ENCODE measurements around the gene CCN6. TPM values are rescaled to one million over a fixed set of nuclear protein-coding genes. Genes with fewer than 3 reads are reported as not detected.

CCN6 gene
- total RNA-seq, 1 donor from 2014 or later = not detected

GRCh38 chr6:112054555-112055190 lies 769 bp downstream of the CCN6 start:
- DNase-seq = no peak
- peaks cover 6% of the 10 kb centered on the region for H3K9me3 ChIP-seq (replicated peaks)
- H3K36me3 ChIP-seq = no peaks in the 10 kb centered on the region
- no peaks in the 10 kb centered on the region for H3K4me1 ChIP-seq
- no peaks in the 10 kb centered on the region for H3K27me3 ChIP-seq (ENCODE audit: low read depth)
- intact Hi-C loops (cut with micrococcal nuclease) = no loop called here
- H3K4me3 ChIP-seq = no peak overlapping the region
- no peak for TF ChIP-seq CTCF (IDR thresholded peaks at IDR 0.05; ENCODE audit: borderline replicate concordance)
- no peak overlapping the region for H3K27ac ChIP-seq (replicated peaks)

GRCh38 chr6:112058243-112059032 lies 4.5 kb downstream of the CCN6 start:
- Histone ChIP-seq H3K27me3 (ENCODE audit: low read depth) (no peaks in the 10 kb centered on the region), H3K36me3 (no peaks in the 10 kb centered on the region), H3K27ac (replicated peaks) (no peak overlapping the region), H3K4me1 (no peaks in the 10 kb centered on the region), H3K4me3 (no peak overlapping the region), H3K9me3 (replicated peaks) (no peaks in the 10 kb centered on the region)
- no peak for TF ChIP-seq CTCF (IDR thresholded peaks at IDR 0.05; ENCODE audit: borderline replicate concordance)
- intact Hi-C loops (cut with micrococcal nuclease) = no loop called here
- no peak for DNase-seq

- TF ChIP-seq CTCF (IDR thresholded peaks at IDR 0.05; ENCODE audit: borderline replicate concordance) = no peak
- Histone ChIP-seq H3K36me3 (no peaks in the 10 kb centered on the region), H3K4me3 (no peak overlapping the region), H3K9me3 (replicated peaks) (no peaks in the 10 kb centered on the region), H3K4me1 (peaks cover 15% of the 10 kb centered on the region), H3K27ac (replicated peaks) (no peak overlapping the region), H3K27me3 (ENCODE audit: low read depth) (no peaks in the 10 kb centered on the region)
- no peak for DNase-seq
- intact Hi-C loops (cut with micrococcal nuclease) = no loop called here
Observed at GRCh38 chr6:112061605-112062004, 7.7 kb downstream of the CCN6 start.

- intact Hi-C loops (cut with micrococcal nuclease) = no loop called here
- Histone ChIP-seq H3K4me1 (peaks cover 15% of the 10 kb centered on the region), H3K9me3 (replicated peaks) (no peaks in the 10 kb centered on the region), H3K4me3 (no peak overlapping the region), H3K36me3 (no peaks in the 10 kb centered on the region), H3K27ac (replicated peaks) (no peak overlapping the region), H3K27me3 (ENCODE audit: low read depth) (no peaks in the 10 kb centered on the region)
- TF ChIP-seq CTCF (IDR thresholded peaks at IDR 0.05; ENCODE audit: borderline replicate concordance) = no peak
- DNase-seq = no peak
Observed at GRCh38 chr6:112062966-112063365, 9.1 kb downstream of the CCN6 start.

DNA sequence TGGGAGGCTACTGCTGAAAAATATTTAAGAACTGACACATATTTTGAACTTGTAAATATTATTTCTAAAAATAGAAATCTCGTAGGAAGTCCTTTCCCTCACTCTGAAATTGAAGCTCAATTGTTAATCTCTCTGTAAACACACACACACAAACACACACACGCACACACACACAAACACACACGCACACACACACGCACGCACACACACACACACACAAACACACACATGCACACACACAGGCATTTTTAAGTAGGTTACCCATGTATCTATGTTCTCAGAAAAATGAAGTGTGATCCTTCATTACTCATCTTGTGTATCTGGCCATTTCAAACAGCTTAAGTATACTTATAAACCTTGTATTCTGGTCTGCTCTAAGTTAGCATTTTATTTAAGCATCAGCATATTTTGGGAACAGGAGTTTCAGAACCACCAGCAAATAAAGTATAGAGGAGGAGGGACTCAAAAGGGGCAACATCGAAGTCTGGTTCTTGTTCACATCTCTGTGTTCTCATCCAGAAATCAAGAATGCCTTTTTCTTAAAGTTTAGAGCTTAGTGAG lies 11.6 kb downstream of the CCN6 start:
- Histone ChIP-seq H3K4me3 (no peak overlapping the region), H3K4me1 (peaks cover 15% of the 10 kb centered on the region), H3K9me3 (replicated peaks) (no peaks in the 10 kb centered on the region), H3K27ac (replicated peaks) (no peak overlapping the region), H3K36me3 (peaks cover 21% of the 10 kb centered on the region), H3K27me3 (ENCODE audit: low read depth) (no peaks in the 10 kb centered on the region)
- DNase-seq = no peak
- intact Hi-C loops (cut with micrococcal nuclease) = no loop called here
- TF ChIP-seq CTCF (IDR thresholded peaks at IDR 0.05; ENCODE audit: borderline replicate concordance) = no peak

All from left ventricle myocardium inferior (tissue), 1 donor.